Mammary epithelial cell (primary cell): Measurements from ENCODE around the gene KCNN1.

Source experiments
- CTCF ChIP-seq, 2 donors: IDR thresholded peaks in 1 of 2; conservative IDR thresholded peaks in 1 of 2; 2 replicates each; pipeline ENCODE4 v1.5.1; 2011 to 2012; ENCODE audit warnings: inconsistent platforms in 2 of 2, low read length in 2 of 2, mild to moderate bottlenecking in 2 of 2, control low read depth in 1 of 2, low read depth in 1 of 2; ENCODE audit not compliant: insufficient read depth in 1 of 2; ENCODE audit errors: extremely low read depth in 1 of 2
- EZH2 ChIP-seq: IDR thresholded peaks from 2 replicates; pipeline ENCODE4 v1.6.1; 2012; ENCODE audit warnings: low read length, inconsistent platforms, borderline replicate concordance

GRCh38 chr19:18000915-18001776 lies 34.2 kb downstream of the KCNN1 start:
- TF ChIP-seq EZH2 (no peak), CTCF (conservative IDR thresholded peaks at IDR 0.05 in 1 of 2, IDR thresholded peaks at IDR 0.05 in 1 of 2; ENCODE audit: extremely low read depth in 1 of 2, insufficient read depth in 1 of 2, low read depth in 1 of 2, low read length in 2 of 2) (no peak)
